Cortex of kidney (tissue), 1 donor: ENCODE data around the gene CRTAC1.
"Not testable (repeated sequence)": the region's sequence is repeated elsewhere in the genome, so short reads cannot be mapped to it uniquely, and the experiment has no call there.

Experiments used
- DNase-seq: peaks from one replicate; lab custom pipeline; 2025; lab: John Stamatoyannopoulos, UW

The CRTAC1 gene

DNA sequence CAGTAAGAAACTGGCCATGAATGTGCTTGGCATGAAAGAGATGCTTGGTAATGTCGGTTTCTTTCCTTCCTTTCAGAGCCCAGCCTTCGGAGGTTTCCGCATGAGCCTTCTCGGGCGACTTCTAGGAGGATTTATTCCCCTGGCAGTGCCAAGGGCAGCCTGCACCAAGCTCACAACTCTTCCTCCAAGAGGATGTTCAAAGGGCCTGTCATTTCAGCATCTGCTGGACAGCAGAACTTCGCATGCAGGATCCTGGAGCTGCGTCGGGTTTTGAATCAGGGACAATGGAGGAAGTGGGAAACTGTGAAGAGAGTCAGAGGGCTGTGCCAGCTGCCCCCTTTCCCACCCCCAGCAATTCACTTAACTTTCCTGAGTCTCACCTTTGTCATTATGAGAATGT, 159.4 kb downstream of the CRTAC1 start:
- no peak for DNase-seq

DNA sequence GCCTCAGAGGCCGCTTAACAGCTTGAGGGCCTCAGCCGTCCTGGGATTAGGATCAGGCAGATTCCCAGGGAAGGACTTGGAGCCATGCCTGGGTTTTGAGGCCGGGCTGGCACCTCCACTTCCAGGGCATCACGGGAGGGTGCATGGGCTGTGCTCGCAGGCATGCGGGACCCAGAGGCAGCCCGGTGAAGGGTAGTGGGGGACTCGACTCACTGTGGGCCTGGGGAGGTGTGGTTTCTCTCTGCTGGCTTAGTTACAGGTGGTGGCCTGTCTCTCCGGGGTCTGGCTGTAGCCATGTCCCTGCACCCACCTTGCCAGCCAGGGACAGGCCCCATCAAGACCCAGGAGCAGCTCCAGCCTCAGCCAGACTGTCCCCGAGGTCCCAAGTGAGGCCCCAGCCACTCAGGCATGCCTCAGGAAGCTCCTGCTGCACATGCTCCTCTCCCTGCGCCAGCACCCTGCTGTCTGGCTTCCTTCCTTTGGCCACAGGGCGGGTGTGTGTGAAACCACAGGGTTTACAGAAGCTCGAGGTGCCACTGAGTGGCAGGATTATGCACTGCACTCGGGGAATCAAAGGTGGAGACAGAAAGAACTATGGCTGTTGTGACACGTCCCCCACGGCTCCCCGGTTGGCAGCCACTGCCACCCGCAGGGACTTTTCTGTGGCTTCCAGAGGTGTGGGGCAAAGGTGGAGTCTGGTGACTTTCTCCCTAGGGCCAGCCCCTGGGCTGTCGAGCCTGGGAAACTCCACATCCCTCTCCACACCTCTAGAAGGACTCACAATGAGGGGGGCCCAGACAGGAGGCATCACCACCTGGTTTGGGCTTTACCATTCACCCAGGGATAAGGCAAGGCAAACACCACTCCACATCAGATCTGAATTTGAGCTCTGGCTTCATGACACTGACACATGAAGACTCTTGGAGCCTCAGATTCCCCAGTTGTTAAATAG, 161.1 kb downstream of the CRTAC1 start:
- no peak for DNase-seq

DNA sequence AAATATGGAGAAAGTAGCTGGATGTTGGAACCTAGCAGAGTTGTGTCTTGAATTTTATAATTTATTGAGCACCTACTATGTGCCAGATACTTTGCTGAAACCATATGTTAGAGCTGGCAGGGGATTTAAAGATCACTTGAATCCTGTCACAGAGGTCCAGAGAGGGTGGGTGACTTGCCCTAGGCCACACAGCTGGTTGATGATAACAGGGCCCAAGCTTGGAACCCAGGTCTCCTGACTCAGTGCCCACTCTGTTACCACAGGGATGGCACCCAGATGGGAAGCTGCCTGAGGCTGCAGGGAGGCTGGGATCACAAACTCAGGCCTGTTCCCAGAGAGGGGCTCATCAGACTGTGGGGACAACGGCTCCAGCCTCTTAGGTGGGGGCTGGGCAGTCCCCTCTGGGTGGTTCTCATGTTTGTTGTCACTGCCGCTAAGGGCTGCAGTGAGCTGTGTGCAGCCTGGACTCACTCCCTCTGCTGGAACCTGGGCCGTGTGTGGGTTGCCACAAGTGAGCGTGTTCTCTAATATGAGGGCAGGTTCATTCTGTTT, 162.2 kb downstream of the CRTAC1 start:
- DNase-seq: no peak

DNA sequence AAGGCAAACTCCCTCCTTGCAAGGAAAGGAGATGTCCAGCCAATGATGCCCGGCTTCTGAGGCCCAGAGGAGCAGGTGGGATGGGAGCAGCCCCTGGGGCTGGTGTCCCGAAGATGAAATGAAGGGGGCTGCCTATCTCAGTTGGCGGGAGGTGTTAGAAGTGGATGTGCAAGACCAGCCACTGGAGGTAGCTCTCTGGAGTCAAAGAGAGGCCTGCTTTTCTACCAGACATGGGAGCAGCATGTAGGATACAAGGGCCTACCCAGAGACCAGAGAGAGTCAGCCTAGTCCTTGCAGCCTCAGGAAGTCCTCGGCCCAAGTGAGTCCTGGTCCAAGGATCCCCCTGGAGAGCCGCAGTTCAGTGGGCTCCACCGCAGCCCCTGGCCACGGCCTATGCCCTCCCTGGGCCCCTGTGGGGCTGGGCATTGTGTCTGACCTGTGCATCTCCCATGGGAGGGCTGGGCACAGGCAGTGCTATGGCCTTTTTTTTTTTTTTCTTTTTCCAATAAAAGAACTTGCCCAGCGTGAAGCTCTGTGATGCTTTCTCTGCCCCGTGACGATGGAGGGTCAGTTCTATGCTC, 163.1 kb downstream of the CRTAC1 start:
- DNase-seq: no peak

DNA sequence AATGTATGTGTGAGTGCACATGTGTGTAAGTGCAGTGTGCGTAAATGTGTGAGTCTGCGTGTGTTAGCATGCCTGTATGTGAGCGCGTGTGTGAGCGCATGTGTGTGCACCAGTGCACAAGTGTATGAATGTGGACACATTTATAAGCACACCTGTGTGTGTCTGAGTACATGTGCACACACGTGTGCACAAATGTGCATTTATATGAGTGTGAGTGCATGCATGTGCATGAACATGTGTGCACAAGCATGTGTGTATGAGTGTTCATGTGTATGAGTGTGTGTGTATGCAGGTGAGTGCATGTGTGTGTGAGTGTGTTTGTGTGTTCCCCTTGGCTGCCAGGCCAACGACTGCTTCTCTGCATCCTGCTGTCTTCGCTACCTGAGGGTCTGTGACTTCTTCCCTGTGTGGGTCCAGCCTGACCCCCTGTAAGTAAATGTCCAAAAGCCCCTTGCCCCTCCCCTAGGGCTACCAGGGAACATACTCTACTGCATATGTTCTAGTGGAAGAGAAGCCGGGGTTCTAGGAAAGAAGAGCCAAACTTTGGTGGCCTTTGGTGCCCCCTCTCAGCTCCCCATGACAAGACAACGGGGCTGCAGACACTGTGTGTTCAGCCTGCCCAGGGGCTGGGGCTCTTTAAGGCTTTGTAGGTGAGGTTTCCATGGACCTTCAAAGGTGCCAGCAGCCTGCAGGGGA, 163.7 kb downstream of the CRTAC1 start:
- DNase-seq: no peak

DNA sequence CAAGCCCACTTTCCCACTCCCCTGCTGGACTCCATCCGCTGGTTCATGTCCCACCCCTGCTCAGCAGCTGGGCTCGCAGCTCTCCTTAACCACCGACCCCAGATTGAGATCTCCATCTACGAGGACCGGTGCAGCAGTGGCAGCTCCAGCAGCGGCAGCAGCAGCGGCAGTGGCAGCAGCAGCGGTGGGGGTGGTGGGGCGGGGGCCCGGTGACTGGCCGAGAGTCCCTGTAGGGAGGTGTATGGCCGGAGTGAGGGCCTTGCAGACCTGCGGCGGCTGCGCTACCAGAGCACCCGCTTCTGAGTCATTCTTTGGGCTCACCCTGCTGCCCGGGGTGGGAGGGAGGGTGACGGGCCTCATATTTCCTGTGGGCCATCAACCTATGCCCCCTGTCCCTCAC, 164.9 kb downstream of the CRTAC1 start:
- DNase-seq: no peak

DNA sequence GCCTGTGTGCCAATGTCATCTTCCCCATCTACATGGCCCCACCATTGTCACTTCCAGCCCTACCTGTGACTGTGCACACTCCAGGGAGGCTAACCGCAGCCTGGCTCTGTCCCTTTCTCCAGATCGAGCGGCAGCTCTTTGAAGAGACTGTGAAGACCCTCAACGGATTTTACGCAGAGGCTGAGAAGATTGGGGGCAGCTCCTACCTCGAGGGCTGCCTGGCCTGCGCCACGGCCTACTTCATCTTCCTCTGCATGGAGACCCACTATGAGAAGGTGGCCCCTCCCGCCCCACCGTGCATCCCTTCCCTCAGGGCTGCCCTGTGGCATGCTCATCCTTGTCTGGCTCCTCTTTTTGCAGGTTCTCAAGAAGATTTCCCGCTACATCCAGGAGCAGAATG, 166.6 kb downstream of the CRTAC1 start:
- DNase-seq: no peak

DNA sequence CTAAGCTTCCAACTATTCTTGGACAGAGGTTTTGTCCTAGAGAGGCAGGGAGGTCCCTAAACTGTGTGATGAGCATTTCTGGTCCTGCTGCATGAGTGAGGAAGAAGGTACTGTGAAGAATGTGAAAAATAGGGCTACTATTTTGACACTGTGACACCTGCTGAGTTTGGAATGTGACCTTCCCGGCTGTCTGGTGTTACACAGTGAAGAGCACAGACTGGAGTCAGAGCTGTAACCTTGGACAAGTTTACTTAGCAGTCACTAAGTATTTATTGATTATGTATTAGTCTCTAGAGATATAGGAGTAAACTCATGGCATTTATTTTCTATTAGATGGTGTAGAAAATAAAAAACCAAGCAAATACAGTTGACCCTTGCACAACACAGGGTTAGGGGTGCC, 168.5 kb downstream of the CRTAC1 start:
- DNase-seq: no peak

DNA sequence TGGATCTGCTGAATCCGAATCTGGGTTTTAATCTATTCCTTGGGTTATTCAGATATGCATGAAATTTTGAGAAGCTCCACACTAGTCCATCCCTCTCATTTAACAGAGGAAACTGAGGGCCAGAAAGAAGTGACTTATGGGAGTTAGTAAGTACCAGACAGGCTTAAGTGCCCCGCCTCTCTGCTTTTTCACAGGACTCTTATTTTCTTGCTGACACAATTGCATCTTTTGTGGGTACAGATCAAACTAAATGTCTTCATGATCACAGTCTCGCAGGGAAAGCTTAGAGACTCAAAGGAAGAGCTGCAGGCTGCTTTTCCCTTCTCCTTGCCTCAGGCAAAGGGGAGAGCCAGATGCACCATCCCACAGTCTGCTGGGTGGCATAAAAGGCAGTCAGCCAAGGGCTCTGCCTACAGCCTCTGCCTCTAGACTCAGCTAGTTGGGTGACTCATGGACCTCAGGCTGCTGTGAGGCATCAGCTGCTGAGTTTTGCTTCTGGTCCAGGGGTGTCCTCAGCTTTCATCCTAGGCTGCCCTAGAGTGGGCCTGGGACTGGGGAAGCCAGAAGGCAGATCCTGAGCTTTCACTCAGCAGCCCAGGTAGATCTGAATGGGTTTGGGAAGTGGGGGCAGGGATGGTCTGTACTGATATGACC, 169.2 kb downstream of the CRTAC1 start:
- DNase-seq: no peak

DNA sequence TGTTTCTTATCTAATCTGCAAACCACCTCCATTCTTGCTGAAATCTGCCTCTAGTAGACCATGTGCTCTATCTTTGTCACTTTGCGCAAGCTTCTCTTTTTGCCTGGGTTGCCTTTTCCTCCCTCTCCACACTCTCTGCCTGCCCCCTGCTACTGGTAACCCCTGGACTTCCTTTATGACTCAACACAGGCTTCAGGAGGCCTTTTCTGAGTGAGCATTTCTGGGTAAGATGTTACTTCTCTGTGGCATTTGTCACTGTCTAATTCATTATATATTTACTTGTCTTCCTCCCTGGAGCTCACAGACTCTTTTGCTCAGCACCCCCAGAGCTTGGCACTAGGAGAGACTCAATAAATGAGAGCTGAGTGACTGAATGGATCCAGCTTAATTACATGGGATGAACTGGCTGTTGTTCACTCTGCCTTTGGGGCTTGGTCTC, 172.4 kb downstream of the CRTAC1 start:
- DNase-seq: no peak

DNA sequence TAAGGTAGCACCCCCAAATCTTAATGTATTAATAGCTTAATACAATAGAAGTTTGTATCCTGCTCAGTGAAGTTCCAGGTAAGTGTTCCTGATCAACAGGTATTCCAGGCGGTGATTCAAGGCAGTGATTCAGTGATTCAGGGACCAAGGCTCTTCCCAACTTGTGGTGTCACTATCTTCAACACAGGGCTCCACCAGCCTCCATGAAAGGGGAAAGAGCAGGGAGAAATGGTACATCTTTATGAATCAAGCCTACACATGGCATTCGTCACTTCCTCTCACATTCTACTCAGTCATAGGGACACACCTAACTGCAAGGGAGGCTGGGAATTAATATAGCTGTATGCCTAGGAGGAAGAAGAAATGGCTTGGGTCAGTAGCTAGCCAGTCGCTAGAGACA, 175.7 kb downstream of the CRTAC1 start:
- DNase-seq: no peak

DNA sequence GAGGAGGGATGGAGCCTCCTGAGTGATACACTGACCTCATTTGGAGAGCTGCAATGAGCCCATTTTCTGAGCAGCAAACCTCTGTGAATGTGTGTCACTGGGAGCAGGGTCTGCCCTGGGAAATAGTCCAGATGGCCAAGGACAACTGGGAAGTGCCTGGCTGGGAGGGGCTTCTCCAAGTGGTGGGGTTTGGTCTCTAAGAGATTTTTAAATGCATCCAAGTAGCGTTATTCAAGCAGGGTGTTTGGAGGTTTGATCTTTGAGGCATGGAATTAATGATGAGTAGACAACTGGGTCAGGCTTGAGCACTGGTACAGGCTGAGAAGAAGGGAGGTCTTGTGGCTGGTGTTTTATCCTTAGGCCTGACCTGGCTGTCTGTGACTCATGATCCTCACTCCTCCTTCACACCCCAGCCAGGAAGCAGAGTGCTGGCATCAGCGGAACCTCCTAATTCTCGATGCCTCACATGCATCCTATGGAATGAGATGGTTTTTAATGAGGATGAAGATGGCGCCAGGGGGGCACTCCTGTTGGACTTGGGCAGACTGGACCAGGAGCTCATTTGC, 177.5 kb downstream of the CRTAC1 start:
- no peak for DNase-seq

DNA sequence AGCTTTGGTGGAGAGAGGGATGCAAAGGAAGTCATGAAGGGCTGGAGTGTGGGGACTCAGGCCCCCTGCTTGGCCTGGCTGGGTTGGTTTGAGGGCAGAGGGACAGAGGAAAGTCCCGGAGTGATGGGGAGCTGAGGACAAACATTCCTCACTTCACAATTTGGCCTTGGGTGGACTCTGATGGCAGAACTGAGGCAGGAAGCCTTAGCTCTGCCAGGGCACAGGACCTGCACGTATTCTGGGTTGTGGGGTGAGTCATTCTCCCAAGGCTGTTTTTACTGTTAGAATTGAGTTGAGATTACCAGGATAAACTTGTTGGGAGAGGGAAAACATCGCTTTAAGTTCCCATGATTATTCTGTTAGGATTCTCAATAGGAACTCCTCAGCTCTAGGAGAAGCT, 178.1 kb downstream of the CRTAC1 start:
- no peak for DNase-seq

DNA sequence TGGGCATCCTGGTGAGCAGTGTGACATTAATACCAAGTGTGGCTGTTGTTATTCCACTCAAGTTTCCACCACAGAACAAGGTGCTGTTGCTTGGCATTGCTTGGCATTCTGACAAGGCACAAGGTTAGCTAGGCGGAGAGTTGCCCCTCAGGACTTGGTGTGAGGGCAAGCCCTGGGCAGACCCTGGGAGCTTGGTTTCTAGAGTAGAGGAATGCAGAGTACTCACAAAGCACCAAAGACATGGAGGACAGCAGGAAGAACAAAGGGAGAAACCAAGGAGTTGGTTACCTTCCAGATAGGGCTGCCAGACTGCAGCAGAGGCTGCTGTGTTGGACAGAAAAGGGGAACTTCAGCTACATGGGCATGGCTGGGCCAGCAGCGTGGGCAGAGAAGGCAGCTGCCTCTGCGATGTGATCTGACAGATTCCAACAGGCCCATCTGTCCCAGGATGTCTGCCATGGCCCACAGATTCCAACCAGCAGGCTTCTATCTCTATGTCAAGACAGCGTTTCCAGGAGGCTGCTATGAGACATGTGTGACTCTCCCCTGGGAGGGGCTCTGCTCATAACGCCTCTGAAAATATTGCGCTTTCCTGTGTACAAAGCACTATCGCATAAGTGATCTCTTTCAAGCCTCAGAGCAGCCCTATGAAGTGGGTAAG, 178.9 kb downstream of the CRTAC1 start:
- DNase-seq: no peak

DNA sequence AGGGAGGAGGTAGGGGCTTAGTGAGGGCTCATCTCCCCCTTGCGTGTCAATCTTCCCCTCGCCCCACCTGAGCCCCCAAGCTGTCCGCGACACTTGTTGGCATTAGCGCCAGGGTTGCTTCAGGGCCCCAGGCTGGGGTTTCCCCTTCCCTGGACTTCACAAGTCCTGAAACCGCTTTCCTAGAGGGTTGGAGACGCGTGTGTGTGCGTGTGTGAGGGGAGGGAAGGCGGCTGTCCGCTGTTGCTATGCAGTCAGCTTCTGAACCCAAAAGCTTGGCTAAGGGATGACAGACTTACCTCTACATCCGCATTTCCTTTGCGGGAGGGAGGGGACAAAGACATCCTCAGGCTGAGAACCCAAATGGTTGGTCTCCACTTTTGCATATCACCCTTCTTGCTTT, 180.0 kb downstream of the CRTAC1 start:
- no peak for DNase-seq

DNA sequence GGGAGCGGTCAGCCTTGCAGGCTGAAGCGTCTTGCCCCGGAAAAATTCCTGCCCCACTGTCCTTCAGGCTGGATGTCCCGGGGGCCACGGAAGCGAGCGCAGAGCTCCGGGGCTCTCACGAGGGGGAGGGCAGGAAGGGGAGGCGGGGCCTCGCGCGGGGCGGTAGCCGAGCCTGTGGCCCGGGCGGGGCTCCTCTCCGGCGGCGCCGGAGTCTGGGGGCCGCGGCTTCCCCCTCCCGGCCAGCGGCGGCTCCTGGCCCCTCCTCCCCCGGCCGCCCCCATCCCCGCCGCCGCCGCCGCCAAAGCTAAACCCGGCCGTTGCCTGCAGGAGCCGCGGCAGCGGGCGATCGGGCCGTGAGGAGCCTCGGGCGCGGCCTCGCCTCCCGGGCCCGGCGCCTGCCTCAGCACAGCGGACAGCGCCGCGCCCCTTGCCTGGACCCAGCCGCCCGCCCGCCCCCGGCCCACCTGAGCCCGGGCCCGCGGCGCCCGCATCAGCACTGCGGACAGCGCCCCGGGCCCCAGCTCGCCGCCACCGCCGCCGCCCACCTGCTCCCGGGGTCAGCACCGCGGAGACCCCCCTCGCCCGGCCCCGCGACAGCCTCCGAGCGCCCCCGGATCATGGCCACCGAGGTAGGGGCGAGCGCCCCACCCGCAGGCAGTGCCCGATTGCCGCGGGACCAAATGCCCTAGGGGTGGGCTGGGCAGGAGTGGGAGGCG, 180.6 kb downstream of the CRTAC1 start, which contains the start of gene GOLGA7B:
Gene GOLGA7B (plus strand): TSS at position 157 of the 716 bp plus-strand sequence. CDS start 461 bp downstream, at position 618.
- no peak for DNase-seq

DNA sequence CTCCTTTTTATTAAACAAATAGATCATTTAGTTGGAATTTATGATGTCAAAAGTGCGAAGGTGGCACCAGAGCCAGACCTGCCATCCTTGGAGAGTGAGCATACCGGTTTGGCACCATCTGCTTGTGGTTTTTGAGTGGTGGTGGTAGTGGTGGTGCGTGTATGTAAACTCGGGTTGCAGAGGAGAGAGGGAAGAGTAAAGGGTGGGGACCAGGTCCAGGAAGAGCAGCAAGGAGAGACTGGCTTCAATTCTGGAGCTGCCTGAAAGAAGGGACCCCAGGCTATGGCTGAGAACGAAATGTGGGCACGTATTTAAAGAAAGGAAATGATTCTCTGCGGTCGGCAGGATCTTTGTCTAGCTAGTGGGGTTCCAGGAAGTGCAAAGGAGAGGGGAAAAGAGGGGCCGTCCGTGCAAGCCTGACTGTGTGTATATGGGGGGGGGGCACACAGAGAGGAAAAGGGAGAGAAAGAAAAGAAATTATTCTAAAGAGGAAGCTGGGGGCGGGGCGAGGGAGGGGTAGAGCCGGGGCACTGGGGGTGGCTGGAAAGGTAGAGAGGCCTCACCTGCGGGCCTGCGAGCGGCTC, 181.2 kb downstream of the CRTAC1 start:
- DNase-seq: no peak

DNA sequence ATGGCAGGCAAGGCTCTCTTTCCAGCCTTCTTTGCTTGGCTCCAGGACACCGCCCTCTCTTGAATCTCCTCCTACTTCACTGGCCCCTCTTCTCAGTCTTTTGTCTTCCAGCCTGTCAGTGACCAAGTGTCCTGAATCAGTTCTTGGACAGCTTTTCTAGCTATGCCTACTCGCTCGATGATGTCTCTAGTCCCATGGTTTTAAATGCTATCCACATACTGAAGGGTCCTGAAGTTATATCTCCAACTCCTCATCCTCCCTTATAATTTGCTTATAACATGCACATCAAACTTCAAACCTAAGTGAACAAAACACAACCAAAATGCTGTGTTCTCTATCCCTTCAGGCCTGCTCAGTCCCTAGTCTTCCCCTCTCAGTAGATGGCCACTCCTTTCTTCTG, 185.7 kb downstream of the CRTAC1 start:
- no peak for DNase-seq

DNA sequence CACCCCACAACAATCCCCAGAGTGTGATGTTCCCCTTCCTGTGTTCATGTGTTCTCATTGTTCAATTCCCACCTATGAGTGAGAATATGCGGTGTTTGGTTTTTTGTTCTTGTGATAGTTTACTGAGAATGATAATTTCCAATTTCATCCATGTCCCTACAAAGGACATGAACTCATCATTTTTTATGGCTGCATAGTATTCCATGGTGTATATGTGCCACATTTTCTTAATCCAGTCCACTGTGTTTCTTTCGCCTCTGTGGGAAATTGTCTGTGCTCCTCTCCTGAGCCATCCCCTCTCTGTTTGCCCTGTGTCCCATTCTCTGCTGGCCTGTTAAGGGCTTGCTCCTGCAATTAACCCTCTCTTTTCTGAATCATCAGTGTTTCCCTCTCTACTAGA, 186.4 kb downstream of the CRTAC1 start:
- not testable (repeated sequence) for DNase-seq

DNA sequence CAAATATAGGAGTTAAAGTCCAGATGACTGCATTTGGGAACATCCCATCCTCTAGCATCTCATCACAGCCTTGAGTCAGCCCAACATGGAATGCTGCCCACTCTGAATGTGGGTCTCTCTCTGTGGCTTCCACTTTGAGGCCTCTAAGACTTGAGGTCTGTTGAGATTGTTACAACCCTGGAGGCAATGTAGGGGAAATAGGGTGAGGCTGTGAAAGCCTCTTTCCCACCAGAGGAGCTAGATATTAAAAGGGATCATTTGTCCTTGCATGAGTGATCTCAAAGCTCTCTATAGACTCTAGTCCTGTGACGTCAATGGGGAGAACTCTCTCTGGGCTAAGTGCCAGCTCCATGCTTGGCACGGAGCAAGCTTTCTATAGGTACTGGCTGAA, 187.1 kb downstream of the CRTAC1 start:
- no peak for DNase-seq
